ENCODE data around the gene ARNT2.

The ARNT2 gene

DNA sequence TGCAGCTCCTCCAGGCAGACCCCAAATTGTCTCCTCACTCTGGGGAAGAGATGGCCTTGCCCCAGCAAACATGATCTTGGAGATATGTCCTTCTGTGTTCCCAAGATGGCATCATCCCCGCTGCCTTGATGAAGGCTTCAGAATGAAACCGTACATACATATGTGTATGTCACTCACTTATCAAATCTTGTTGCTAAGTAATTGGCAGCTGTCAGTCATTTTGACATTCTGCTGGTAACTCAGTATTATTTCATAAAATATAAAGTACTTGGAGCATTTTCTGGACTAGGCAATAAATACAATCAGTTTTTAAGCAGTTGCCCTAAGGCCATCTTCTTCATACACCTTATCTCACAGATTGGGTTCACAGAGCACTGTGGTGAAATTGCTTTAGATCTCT lies 62.4 kb downstream of the ARNT2 start:
- DNase-seq (ENCODE audit: low read depth), result no peak

DNA sequence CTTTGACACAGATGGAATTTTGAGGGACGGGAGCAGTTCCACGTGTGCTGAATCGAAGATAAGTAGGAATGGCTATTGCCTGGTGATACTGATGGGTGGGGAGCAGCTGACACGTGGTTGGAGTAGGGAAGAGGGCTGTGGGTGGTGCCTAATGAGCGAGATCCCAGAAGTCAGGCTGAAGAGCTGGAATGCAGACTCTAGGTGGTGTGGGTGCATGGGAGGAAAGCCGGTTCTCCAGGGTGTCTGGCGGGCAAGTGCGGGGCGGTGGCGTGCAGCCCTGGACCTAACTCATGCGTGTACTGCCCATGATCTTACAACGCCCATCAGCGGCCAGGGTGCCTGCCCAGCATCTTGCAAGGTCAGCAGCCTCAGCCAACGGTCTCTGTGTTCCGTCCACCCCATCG lies 63.1 kb downstream of the ARNT2 start:
- no peak for DNase-seq (ENCODE audit: low read depth)

DNA sequence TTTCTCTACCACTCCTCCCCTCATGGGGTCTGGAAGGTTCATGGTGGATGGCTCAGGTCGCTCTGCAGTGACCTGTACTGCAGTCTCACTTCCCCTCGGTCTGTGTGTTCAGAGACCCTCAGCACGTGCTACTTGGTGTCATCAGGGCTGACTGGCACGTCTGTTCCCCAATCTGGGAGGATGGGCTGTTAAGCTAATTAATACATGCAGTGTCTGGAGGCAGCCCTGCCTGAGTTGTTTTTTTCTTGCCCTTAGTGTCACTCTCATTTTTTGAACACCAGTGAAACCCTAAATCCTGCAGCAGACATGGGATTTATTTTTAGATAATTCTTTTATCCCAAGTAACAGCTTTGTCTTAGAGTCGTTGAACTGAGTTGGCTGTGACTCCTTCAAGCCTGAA lies 64.6 kb downstream of the ARNT2 start:
- no peak for DNase-seq (ENCODE audit: low read depth)

DNA sequence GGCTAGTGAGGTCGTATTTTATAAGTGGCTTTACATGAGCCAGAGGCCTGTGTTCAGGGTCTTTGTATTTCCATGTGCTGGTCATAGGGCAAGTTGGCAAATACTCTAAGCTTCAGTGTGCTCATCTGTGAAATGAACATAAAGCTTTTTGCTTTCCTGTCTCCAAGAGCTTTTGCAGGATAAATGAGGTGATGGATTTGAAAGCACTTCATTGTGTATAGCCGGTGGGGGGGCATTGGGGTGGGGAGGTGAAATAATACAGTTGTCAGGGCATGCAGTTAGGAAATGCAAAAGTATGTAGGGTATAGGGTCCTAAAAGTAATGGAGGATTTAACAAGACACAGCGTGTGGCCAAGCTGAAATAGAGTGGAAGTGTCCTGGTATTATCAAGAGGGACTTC lies 67.7 kb downstream of the ARNT2 start:
- DNase-seq (ENCODE audit: low read depth), result no peak

DNA sequence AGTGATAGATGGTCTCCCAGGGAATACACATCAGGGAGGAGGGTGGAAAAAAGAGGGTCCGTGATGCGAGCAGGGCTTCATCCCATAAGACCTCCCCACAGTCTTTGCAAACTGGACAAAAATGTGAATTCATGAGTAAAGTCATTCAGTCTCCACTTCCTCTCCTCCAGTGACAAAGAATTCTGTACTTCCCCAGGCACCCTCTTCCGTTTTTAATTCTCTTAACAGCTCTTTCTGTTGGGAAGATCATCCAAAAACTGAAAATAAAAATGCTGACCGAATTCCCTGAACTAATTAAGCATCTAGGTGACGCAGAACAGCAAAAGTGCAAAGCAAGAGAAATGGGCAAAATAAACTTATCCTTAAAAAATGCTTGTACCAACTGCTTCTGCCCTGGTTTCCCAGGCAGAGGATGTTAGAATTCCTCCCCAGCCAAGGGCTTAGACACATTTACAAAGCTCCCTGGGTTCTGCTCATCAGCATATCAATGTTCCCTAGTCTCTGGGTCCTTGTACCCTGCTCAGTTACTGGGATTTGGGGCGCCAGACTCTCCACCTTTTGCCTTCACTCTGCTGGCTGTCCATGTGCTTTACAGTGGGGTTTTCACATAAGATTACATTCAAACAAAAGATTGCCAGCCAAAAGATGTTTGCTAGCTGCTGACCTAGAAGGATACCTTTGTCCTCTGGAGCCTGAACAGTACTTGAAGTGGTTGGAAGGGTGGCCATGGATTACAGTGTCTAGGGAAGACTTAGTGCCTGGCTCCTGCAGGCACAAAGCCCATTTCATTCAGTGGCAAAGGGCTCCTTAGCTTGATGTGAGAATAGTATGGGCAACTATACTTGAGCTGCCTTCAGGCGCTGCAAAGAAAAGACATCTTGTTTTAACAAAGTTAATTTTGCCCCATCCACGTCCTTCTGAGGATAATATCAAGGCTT lies 69.4 kb downstream of the ARNT2 start:
- DNase-seq (ENCODE audit: low read depth), result no peak

DNA sequence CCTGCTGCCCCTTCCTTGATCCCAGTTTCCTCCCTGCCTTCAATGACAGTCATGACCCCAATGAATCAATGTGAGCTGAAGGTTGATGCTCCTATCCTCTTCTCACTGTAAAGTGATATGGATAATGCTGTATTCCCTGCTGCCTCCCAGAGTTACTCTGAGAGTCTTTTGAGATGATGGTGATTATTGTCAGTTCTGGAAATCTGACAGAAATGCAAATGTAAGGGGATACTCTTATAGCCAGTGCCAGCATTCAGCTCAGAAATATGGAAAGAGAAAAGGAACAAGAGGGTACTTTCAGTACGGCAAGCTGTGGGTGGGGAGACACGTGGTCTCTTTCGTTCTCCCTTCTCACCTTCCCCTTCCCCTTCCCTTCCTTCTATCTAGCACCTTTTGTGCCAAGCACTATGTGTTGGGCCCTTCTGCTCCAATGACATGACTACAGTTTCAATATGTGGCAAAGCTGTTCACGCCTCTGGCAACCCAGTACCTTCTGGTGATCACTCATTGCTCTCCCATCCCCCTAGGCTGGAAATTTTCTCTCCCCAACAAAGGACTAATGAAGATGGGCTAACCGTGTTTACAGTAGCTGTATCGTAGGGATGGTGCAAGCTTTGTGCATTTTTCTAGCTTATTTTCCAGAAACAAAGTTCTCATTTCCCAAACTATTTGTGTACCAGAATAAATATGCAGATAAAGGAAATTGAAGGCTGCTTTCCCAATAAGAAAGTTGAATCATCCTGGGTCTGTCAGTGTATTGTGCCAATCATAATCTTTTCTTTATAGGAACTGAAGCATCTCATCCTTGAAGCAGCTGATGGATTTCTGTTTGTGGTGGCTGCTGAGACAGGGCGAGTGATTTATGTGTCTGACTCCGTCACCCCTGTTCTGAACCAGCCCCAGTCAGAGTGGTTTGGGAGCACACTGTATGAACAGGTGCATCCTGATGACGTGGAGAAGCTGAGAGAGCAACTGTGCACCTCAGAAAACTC lies 70.3 kb downstream of the ARNT2 start:
- DNase-seq (ENCODE audit: low read depth), result no peak

DNA sequence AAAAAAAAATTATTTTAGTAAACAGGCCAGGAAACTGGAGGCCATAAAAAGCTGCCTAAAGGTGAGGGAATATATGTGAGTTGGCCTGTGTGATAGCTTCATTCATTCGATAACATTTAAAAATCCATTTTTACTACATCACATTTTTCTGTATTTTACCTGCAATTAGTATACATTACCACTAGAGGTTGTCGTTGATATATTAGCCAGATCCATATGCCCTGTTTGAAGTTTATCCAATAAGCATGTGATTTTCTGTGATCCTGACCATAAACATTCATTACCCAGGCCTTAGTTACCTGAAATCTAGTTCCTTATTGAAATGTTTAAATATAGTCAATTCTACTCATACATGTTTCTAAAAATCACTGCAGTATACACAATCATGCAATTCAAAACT lies 71.4 kb downstream of the ARNT2 start:
- DNase-seq (ENCODE audit: low read depth), result no peak

DNA sequence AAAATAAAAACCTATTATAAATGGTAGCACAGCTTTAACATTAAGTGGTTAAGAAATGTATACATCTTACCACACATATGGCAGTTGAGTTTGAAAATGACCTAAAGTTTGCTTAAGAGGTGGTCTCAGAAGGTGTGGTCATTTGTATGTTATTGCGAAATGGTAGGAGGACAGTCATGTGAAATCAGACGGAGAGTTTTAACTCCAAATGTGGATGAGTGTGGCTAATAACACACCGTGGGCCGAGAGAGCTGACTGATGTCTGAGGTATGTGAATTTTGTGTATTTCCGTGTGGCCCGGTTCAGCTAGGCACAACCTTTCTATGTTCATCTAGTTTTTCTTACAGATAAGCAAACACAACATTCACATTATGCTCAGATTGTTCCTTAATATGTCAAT lies 71.9 kb downstream of the ARNT2 start:
- no peak for DNase-seq (ENCODE audit: low read depth)

DNA sequence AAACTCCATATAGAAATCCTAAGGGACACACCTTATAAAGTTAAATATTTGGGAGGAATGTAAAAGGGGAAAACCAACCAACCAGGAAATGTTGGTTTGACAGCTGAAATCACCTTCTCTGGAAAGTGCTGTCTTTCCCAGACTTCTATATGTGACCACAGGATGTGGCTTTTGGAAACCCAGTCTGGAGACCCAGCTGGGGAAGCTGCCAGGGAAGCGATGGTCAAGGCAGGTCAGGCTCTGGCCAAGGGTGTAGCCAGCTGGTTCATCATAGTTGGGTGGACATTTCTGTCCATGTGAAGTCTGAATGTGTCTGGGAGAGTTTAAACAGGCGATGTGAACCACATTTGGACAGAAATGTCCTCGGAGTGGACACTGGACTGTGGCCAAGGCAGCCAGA lies 73.9 kb downstream of the ARNT2 start:
- DNase-seq (ENCODE audit: low read depth), result no peak

DNA sequence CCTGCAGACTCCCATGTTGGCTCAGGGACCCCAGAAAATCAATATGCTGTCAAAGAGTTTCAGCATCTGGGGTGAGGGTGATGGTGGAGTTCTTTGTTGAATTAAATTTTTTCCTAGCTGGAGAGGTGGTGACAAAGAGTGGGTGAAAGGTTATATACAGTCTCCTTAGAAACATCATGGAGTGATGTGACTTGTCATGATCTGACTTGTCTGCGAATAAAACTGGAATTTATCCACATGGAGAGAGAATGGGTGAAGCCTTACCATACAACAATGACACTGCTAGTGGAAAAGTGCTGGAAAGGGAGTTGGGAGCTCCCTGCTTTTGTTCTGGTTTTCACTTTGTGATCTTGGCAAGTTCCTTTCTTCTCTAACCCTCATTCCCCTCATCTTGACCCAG lies 75.0 kb downstream of the ARNT2 start:
- DNase-seq (ENCODE audit: low read depth), result no peak

DNA sequence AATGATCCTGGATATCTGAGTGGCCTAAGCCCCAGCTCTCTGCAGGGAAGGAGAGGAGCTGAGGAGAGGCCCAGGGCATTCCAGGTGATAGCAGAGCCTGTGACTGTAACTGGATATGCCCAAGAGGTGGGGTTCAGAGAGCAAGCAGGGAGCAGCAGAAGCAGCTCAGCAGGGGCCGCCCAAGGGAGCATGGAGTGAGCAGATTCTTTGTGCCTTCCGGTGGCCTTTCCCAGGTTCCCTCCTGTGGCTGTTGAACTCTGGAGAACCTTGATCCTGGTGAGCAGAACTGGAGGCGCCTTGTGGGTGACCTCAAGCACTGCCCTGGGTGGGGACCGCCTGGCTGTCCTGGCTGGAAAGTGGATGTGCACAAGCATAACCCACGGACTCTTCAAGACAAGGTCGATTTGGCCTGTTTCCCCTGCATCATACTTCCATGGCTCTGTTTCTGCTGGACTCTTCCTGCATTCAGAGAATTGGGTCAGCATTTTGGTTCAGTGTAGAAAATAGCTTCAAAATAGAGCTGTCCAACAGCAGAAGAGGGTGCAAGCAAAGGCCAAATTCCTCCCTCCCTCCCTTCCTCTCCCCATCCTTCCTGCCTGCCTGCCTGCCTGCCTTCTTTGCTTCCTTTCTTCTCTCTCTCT lies 76.1 kb downstream of the ARNT2 start:
- no peak for DNase-seq (ENCODE audit: low read depth)

DNA sequence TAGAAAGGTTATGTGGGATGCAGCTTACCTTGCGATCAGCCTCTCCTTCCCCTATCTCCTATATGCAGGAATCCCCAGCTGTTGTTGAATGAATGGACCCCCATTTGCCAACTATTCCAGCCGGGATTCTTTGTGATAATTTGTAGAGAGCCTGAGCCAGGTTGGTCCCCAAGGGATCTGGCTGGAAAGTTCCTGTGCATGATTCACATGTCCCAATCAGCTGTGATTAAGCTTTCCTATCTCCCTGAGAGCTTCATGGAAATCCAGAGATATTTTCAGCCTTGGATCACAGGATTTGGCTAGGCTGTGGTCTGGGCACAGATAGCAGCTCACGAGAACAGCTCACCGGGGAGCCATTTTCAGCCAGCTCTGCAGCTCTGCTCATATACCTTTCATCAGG lies 76.7 kb downstream of the ARNT2 start:
- DNase-seq (ENCODE audit: low read depth), result no peak

DNA sequence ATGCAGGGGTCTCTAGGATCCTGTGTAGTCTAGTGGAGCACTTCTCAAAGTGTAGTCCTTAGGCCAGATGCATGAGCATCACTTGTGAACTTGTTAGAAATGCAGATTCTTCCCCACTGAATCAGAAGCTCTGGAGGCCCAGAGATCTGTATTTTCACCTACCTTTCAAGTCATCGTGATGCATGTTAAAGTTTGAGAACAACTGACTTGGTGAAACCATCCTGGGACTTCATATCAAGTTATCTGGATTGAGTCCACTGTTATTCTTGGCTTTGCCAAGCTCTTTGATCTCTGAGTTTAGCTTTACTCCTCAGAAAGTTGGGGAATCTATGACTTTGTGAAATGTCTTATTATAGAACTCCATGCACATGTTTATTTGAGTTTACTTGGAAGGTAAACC lies 78.5 kb downstream of the ARNT2 start:
- no peak for DNase-seq (ENCODE audit: low read depth)

DNA sequence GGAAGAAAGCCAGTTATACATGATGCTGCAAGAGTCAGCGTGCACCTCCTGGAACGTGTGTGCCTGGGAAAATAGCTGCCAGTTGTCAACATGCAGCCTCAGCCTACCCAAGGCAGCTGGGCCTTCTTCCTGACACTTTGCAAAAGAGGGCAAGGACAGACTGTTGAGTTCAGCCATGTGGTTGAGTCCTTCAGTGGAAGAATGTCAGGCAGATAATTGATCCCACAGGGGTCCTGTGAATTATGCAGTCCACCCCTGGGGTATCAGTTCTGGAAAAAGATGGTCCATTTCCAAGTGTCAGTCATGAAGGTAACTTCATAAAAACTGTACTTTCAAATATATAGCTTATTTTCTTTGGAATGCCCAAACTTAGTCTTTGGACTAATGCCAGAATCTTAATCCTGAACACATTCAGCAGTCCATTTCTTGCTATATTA lies 79.6 kb downstream of the ARNT2 start:
- no peak for DNase-seq (ENCODE audit: low read depth)

DNA sequence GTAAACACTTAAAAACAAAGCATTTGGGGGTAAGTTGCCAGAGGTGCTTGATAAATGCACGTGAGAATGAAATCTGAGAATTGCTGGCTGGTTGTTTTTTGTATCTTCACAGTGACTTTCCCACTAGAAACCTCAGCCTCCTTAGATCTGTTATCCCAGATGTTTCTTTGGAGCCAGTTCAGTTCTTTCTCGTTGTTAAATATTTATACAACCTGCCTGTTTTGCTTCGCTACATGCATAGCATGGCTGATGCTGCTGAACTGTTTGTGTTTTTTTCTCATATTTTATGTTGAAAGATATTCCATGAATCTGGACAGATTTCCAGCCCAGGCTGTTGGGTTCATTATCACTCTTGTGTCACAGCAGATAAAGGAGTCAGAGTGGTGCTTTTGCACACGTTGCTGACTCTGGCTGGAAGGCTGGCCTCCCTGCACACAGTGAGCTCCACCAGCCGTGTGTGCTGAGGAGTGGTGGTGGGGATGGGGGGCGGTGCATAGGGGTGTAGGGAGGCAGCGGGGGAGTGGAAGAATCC lies 80.2 kb downstream of the ARNT2 start:
- DNase-seq (ENCODE audit: low read depth), result no peak

DNA sequence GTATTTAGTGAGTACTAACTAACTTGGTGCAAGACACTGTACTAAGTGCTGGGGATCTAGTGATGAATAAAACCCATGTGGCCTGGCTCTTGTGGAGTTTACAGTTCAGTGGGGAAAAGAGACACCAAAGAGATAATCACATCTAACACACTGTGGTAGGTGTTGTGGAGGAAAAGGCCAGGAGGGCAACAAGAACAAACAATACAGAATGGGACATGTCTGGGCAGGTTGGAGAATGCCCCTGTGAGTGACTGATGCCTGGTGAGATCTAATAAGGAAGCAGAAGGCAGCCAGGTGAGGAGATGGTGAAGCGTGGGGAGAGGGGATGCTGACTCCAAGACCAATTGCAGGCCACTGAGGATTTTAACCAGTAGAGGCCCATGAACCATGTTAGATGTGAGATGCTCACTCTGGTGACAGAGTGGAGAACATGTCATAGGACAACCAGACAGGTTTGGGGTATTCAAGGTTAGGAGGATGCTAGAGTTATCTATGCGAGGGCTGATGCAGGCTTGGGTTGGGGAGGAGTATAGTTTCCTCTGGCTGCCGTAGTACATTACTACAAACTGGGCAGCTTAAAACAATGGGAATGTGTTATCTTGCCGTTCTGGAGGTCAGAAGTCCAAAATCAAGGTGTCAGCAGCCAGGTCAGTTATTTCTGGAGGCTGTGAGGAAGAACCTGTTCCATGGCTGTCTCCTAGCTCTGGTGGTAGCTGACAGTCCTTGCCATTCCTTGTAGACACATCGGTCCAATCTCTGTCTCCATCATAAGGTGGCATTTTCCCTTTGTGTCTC lies 81.4 kb downstream of the ARNT2 start:
- no peak for DNase-seq (ENCODE audit: low read depth)

DNA sequence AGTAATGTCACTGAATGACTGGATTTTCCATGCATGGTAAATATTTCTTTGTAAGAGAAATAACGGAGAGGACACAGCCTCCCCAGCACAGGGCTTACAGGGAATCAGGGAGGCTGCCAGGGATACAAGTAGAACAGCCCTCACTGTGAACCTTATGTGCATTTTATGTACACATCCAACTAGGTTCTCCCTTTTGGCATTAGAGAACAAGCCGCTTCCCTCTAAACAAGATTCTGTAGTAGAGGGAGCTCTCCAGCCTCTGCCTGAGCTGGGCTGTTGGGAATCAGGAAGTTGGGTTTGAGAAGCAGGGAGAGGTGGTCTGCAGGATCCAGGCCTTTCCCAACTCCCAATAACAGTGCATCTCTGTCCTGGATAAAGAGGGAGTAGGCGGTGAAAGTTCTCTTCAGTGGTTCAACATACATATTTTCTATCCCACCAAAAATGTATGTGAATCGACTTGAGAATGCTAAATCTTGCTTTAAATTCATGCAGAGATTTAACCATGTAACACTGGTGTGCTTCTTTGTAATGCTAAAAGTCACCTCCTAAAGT lies 83.7 kb downstream of the ARNT2 start:
- no peak for DNase-seq (ENCODE audit: low read depth)

DNA sequence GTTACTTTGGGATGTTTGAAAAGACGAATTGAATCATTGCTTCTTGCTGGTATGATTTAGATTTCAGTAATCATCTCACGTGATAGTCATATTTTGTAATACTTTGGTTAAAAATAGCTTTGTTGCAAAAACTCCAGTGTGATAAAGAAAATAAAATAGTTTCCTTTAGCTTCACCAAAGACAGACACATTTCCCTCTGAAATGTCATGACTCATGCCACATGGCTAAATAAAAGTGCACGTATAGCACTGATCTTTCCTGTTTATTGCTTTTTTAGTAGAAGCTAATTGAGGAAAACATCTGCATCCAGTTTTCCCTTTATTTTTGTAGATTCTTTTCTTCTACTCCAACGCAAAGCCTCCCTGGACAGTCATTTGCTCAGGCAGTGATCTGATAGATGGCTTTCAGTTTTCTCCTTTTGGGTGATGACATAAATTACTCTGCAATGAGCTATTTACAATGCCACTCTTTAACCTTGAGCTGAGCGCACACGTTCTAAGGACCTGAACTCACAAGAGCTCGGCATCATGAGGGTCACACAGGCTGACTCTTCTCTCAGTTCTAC lies 84.9 kb downstream of the ARNT2 start:
- DNase-seq (ENCODE audit: low read depth), result no peak

DNA sequence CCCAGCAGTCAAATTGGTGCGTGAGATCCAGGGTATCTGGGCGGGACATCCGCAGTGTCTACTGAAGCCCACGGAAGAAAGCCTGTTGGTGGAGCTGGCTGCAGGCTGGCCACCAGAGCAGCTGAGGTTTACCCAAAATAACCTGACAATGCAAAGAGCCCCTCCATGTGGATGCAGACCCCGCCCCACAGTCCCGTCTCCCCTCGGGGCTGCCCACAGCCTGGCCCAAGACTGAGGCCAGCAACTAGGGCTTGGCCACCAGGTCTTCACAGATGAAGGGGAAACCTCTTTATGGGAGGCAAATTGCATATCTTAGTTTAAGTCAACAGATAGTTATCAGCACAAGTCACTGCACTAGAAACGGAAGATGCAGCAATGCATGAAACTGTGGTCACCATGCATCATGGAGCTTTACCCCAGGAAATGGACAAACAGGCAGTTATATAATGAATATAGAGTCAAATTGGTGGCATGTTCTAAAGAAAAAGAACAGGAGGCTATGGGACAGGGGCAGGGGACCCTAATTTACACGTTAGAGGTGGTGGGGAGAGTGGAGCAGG lies 86.3 kb downstream of the ARNT2 start:
- no peak for DNase-seq (ENCODE audit: low read depth)

DNA sequence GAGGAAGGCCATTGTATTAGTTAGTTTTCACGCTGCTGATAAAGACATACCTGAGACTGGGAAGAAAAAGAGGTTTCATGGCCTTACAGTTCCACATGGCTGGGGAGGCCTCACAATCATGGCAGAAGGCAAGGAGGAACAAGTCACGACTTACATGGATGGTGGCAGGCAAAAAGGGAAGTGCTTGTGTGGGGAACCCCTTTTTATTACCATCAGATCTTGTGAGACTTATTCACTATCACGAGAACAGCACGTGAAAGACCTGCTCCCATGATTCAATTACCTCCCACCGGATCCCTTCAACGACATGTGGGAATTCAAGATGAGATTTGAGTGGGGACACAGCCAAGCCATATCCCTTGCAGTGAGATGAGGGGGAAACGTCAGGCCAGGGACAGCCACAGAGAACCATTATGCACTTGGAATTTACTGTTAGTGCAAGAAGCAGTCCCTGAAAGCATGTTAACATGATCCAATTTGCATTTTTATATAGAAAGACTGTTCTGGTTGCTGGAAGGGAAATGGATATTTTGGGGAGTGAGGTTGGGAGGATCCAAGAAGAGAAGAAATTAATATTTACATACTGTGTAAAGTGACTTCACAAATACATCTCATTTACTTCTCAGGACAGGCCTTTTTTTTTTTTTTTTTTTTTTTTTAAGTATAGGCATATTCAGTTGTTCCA lies 87.1 kb downstream of the ARNT2 start:
- DNase-seq (ENCODE audit: low read depth), result no peak
